Measurements from ENCODE around the gene PNMA6E. TPM values are rescaled to one million over a fixed set of nuclear protein-coding genes. Genes with fewer than 3 reads are reported as not detected.
A peak's percentile ranks its signal among the peaks of the same experiment; 100 is the strongest.

Gene PNMA6E
- total and polyA plus RNA-seq, 2 of the 13 experiments (the other 11 are each of a cell fraction or from before 2014, with no cell fraction given), result not detected

DNA sequence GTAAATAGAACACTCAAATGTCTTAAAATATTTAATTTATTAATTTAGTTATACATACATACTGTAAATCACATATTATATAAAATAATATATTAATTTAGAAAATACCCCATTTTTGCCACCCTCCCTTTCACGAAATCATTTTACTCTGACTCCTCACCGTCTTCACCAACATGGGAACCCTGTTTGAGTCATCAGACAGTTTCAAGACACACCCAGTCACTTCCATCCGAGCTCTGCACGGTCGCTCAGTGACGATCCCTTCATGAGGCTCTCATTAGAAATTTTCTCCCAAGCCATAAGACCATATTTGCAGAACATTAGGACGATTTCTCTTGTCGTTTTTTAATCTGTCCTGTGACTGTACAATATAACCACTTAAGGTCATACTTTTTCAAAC, 52.7 kb downstream of the PNMA6E start:
- H3K4me3 ChIP-seq (replicated peaks in 1 of 3; ENCODE audit: insufficient read depth in 1 of 3, low read depth in 2 of 3, low read length in 3 of 3), result no peak overlapping the region
- H4K20me1 ChIP-seq (ENCODE audit: insufficient read depth, low read length), result no peaks in the 10 kb centered on the region
- no peaks in the 10 kb centered on the region for H3K27me3 ChIP-seq (ENCODE audit: control insufficient read depth in 1 of 2, insufficient read depth in 2 of 2, low read length in 2 of 2)
- in situ Hi-C loops (cut with HindIII; ENCODE audit: extremely low pct_ligation_motif_present, low pct_unique_long_range_greater_than_20kb), result no loop called here
- no peaks in the 10 kb centered on the region for H3K79me2 ChIP-seq (ENCODE audit: insufficient read depth, low read length)
- FAIRE-seq (no peak), DNase-seq (ENCODE audit: low spot score) (no peak), ATAC-seq (no peak)
- H3K4me2 ChIP-seq (ENCODE audit: low read depth, low read length), result no peak overlapping the region
- CTCF ChIA-PET (ENCODE audit: low intra/inter-chr PET ratio, low total read pairs), result no interaction called here
- 93% methylated on average over 8 of the region's 8 CpGs for WGBS (ENCODE audit: low lambda C conversion rate)
- no peaks in the 10 kb centered on the region for H3K9me3 ChIP-seq (ENCODE audit: low read length)
- peaks cover 3 to 35% of the 10 kb centered on the region in 2 experiments; a peak in 4 of 5 replicates for H3K36me3 ChIP-seq (replicated peaks in 1 of 2; ENCODE audit: control insufficient read depth in 1 of 2, insufficient read depth in 2 of 2, low read length in 2 of 2)
- H3K27ac ChIP-seq (ENCODE audit: extremely low read length, insufficient read depth, low read length), result no peak overlapping the region
- intact Hi-C loops (cut with micrococcal nuclease; ENCODE audit: unreplicated experiment), result no loop called here
- no peak overlapping the region for H2AFZ ChIP-seq (ENCODE audit: low read length)
- BruUV-seq (replicated peaks), result no TSS peak
- TF ChIP-seq ZNF343 (CRISPR knock-in tag; IDR thresholded peaks at IDR 0.05) (no peak), ZNF850 (CRISPR knock-in tag; conservative IDR thresholded peaks at IDR 0.05) (no peak)
- H3K4me1 ChIP-seq (ENCODE audit: insufficient read depth, low read length), result no peaks in the 10 kb centered on the region
- POLR2A ChIA-PET, result no interaction called here
- no peak overlapping the region for H3K9ac ChIP-seq (ENCODE audit: insufficient read depth, low read depth, low read length)

- no peak for ATAC-seq
- DNase-seq (ENCODE audit: low spot score), result no peak
- Histone ChIP-seq H3K9ac (ENCODE audit: insufficient read depth, low read depth, low read length) (no peak overlapping the region), H3K36me3 (replicated peaks in 1 of 2; ENCODE audit: control insufficient read depth in 1 of 2, insufficient read depth in 2 of 2, low read length in 2 of 2) (peaks cover 3 to 36% of the 10 kb centered on the region in 2 experiments; a peak in 4 of 5 replicates), H3K27ac (ENCODE audit: extremely low read length, insufficient read depth, low read length) (no peak overlapping the region), H2AFZ (ENCODE audit: low read length) (no peak overlapping the region), H4K20me1 (ENCODE audit: insufficient read depth, low read length) (no peaks in the 10 kb centered on the region), H3K4me2 (ENCODE audit: low read depth, low read length) (no peak overlapping the region), H3K27me3 (ENCODE audit: control insufficient read depth in 1 of 2, insufficient read depth in 2 of 2, low read length in 2 of 2) (no peaks in the 10 kb centered on the region), H3K9me3 (ENCODE audit: low read length) (no peaks in the 10 kb centered on the region), H3K79me2 (ENCODE audit: insufficient read depth, low read length) (no peaks in the 10 kb centered on the region), H3K4me3 (replicated peaks in 1 of 3; ENCODE audit: insufficient read depth in 1 of 3, low read depth in 2 of 3, low read length in 3 of 3) (no peak overlapping the region), H3K4me1 (ENCODE audit: insufficient read depth, low read length) (no peaks in the 10 kb centered on the region)
- in situ Hi-C loops (cut with HindIII; ENCODE audit: extremely low pct_ligation_motif_present, low pct_unique_long_range_greater_than_20kb), result no loop called here
- 100% methylated on average over 2 of the region's 38 CpGs for WGBS (ENCODE audit: low lambda C conversion rate)
- intact Hi-C loops (cut with micrococcal nuclease; ENCODE audit: unreplicated experiment), result no loop called here
- ChIA-PET POLR2A (no interaction called here), CTCF (ENCODE audit: low intra/inter-chr PET ratio, low total read pairs) (no interaction called here)
- BruUV-seq (replicated peaks), result no TSS peak
- FAIRE-seq, result no peak
- TF ChIP-seq, protein P1, sequence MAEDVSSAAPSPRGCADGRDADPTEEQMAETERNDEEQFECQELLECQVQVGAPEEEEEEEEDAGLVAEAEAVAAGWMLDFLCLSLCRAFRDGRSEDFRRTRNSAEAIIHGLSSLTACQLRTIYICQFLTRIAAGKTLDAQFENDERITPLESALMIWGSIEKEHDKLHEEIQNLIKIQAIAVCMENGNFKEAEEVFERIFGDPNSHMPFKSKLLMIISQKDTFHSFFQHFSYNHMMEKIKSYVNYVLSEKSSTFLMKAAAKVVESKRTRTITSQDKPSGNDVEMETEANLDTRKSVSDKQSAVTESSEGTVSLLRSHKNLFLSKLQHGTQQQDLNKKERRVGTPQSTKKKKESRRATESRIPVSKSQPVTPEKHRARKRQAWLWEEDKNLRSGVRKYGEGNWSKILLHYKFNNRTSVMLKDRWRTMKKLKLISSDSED (CRISPR knock-in tag; IDR thresholded peaks at IDR 0.05), result no peak
- TF ChIP-seq ZGPAT (CRISPR knock-in tag; IDR thresholded peaks at IDR 0.05), result no peak
- no peak for TF ChIP-seq TOE1 (CRISPR knock-in tag; IDR thresholded peaks at IDR 0.05)
- no peak for TF ChIP-seq ZNF547 (CRISPR knock-in tag; IDR thresholded peaks at IDR 0.05)
- TF ChIP-seq MEIS1 (CRISPR knock-in tag; IDR thresholded peaks at IDR 0.05; ENCODE audit: borderline replicate concordance), result no peak
- TF ChIP-seq TEAD2 (CRISPR knock-in tag; IDR thresholded peaks at IDR 0.05), result no peak
- no peak for TF ChIP-seq ZBTB1 (CRISPR knock-in tag; IDR thresholded peaks at IDR 0.05; ENCODE audit: borderline replicate concordance)
- TF ChIP-seq, protein P2, sequence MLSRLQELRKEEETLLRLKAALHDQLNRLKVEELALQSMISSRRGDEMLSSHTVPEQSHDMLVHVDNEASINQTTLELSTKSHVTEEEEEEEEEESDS (CRISPR knock-in tag; IDR thresholded peaks at IDR 0.05; ENCODE audit: borderline replicate concordance), result no peak
- TF ChIP-seq RBFOX2 (IDR thresholded peaks at IDR 0.05; ENCODE audit: low read depth, low read length), result 0 out of 2 replicates have a peak, but pooled peaks have one; percentile 40
Observed at GRCh38 chrX:153347530-153347929, 53.6 kb downstream of the PNMA6E start.

Data from HepG2 (cell line).